ENCODE data around the gene RAD51B. TPM values are rescaled to one million over a fixed set of nuclear protein-coding genes. Genes with fewer than 3 reads are reported as not detected.

Gene RAD51B
- total and polyA plus RNA-seq, 9 of the 15 experiments (the other 6 are each of a cell fraction or from before 2014, with no cell fraction given) = 8.5 to 17.3 (median 11.3) TPM

DNA sequence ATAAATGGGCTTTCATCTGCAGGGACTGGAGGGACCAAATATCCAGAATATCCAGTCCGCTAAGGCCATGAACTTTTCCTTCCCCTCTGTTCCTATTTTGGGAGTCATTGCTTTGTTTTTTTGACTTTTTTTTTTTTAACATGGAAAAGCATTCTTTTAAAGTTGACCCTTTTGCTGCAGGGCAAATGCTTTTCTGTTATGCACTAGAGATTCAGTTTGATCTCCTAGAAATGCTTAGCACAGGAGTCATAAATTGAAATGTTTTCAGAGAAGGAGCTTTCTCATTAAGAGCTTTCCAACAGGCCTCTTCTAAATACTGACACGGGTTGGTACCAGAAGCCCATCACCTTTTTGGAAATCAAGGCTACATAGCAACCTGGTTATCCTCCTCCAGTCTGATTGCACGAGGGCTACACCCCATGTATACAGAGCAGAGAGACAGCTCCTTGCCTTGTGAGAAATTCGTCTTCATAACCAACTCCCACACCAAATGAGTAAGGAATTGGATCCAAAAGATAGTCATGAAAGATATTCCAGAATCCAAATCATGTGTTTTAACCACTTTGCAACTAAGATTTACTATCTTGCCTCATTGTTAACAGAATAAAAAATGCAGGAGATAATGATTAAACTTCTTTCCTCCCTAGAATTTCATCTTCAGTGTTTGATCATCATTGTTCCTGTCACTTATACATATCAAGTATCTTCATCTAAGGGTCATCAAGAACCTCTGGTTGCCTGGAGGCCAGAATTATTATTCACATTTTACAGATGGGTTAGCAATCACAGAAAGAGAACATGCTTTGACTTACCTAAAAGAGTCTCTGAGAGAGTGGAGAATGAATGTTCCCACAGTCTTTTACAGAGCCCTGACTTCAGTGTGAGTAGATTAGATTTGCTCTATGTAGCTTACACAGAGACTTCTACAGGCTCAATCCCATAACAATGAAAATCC, 583.9 kb downstream of the RAD51B start:
- no peak for DNase-seq (ENCODE audit: extremely low read depth in 1 of 4, low spot score in 3 of 4)
- Histone ChIP-seq H3K9me1 (ENCODE audit: control insufficient read depth, insufficient read depth, low read length) (no peaks in the 10 kb centered on the region), H3K27me3 (ENCODE audit: control insufficient read depth in 2 of 2, insufficient read depth in 2 of 2, low read length in 2 of 2) (no peaks in the 10 kb centered on the region), H2AFZ (ENCODE audit: low read depth, low read length) (no peak overlapping the region), H3K9ac (ENCODE audit: insufficient read depth in 1 of 2, low read depth in 2 of 2, low read length in 2 of 2) (no peak overlapping the region), H3K27ac (ENCODE audit: extremely low read depth, low read depth, low read length) (no peak overlapping the region), H3K9me3 (replicated peaks; ENCODE audit: control insufficient read depth, insufficient read depth, low read depth, low read length) (no peaks in the 10 kb centered on the region), H3K4me2 (ENCODE audit: insufficient read depth, low read length) (no peak overlapping the region), H3K4me3 (no peak overlapping the region), H4K20me1 (replicated peaks; ENCODE audit: control insufficient read depth, insufficient read depth, low read length) (no peaks in the 10 kb centered on the region), H3K36me3 (ENCODE audit: control insufficient read depth, insufficient read depth, low read length) (no peaks in the 10 kb centered on the region), H3K4me1 (replicated peaks in 1 of 2; ENCODE audit: control insufficient read depth in 2 of 2, insufficient read depth in 2 of 2, low read length in 2 of 2) (peaks cover 0 to 10% of the 10 kb centered on the region in 2 experiments; a peak in 3 of 5 replicates), H3K79me2 (ENCODE audit: control insufficient read depth, insufficient read depth, low read length) (no peaks in the 10 kb centered on the region)
- BruUV-seq (replicated peaks) = no TSS peak
- WGBS (ENCODE audit: insufficient coverage, low coverage, missing lambda C conversion rate) = 26% methylated on average over 4 of the region's 4 CpGs
- TF ChIP-seq MCM5 (IDR thresholded peaks at IDR 0.05; ENCODE audit: low read depth) = no peak
- FAIRE-seq = no peak
- in situ Hi-C loops (cut with MboI) = no loop called here
- POLR2A ChIA-PET = interaction anchor here (0.8 kb wide), 1 partner anchor 14 kb away, joined by 3 read pairs; no protein-coding TSS in a partner anchor
- CTCF ChIA-PET (ENCODE audit: low intra/inter-chr PET ratio) = no interaction called here
- ATAC-seq = no peak
- intact Hi-C loops (cut with micrococcal nuclease) = loop anchor here (10.0 kb wide), 1 partner anchor 109 kb away; no protein-coding TSS in a partner anchor

DNA sequence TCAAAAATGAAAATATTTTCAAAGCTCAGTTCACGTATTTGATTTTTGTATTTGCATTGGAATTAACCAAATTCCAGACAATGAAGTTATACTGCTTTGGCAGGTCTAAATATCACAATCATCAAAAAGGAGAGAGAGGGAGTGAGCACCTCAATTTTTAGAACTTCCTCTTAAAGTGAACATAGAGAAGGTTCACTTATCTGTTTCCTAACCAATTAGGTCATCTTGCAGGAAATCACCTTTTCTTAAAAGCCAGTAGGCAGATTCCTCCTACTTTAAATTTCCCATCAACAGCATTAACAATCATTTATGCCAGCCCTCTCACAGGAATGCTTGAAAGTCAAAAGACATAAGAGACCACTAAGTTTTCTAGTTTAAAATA, 584.6 kb downstream of the RAD51B start:
- intact Hi-C loops (cut with micrococcal nuclease) = loop anchor here (10.0 kb wide), 1 partner anchor 109 kb away; no protein-coding TSS in a partner anchor
- TF ChIP-seq TCFL5 (CRISPR knock-in tag; conservative IDR thresholded peaks at IDR 0.05) (no peak), ZNF384 (IDR thresholded peaks at IDR 0.05; ENCODE audit: low read depth, low read length) (no peak), ZNF165 (CRISPR knock-in tag; IDR thresholded peaks at IDR 0.05; ENCODE audit: borderline replicate concordance) (no peak), NR3C1 (CRISPR knock-in tag; IDR thresholded peaks at IDR 0.05) (no peak), NR4A1 (CRISPR knock-in tag; IDR thresholded peaks at IDR 0.05) (no peak), NR4A1 (tag; IDR thresholded peaks at IDR 0.05) (no peak), RFX1 (IDR thresholded peaks at IDR 0.05) (no peak), CHD2 (IDR thresholded peaks at IDR 0.05; ENCODE audit: low read depth, low read length) (no peak), STAT5B (CRISPR knock-in tag; IDR thresholded peaks at IDR 0.05) (no peak), POLR2G (IDR thresholded peaks at IDR 0.05; ENCODE audit: low read depth, low read length) (no peak)
- TF ChIP-seq, protein P1, sequence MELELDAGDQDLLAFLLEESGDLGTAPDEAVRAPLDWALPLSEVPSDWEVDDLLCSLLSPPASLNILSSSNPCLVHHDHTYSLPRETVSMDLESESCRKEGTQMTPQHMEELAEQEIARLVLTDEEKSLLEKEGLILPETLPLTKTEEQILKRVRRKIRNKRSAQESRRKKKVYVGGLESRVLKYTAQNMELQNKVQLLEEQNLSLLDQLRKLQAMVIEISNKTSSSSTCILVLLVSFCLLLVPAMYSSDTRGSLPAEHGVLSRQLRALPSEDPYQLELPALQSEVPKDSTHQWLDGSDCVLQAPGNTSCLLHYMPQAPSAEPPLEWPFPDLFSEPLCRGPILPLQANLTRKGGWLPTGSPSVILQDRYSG (tag; conservative IDR thresholded peaks at IDR 0.05; ENCODE audit: low read depth) = no peak
- TF ChIP-seq, protein P2, sequence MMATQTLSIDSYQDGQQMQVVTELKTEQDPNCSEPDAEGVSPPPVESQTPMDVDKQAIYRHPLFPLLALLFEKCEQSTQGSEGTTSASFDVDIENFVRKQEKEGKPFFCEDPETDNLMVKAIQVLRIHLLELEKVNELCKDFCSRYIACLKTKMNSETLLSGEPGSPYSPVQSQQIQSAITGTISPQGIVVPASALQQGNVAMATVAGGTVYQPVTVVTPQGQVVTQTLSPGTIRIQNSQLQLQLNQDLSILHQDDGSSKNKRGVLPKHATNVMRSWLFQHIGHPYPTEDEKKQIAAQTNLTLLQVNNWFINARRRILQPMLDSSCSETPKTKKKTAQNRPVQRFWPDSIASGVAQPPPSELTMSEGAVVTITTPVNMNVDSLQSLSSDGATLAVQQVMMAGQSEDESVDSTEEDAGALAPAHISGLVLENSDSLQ (IDR thresholded peaks at IDR 0.05) = no peak

More for the DNA sequence above, 584.6 kb downstream of the RAD51B start:
- Histone ChIP-seq H2AFZ (ENCODE audit: low read depth, low read length) (no peak overlapping the region), H3K36me3 (ENCODE audit: control insufficient read depth, insufficient read depth, low read length) (no peaks in the 10 kb centered on the region), H3K27ac (ENCODE audit: extremely low read depth, low read depth, low read length) (no peak overlapping the region), H3K9ac (ENCODE audit: insufficient read depth in 1 of 2, low read depth in 2 of 2, low read length in 2 of 2) (no peak overlapping the region), H4K20me1 (replicated peaks; ENCODE audit: control insufficient read depth, insufficient read depth, low read length) (no peaks in the 10 kb centered on the region), H3K4me2 (ENCODE audit: insufficient read depth, low read length) (no peak overlapping the region), H3K9me1 (ENCODE audit: control insufficient read depth, insufficient read depth, low read length) (no peaks in the 10 kb centered on the region), H3K9me3 (replicated peaks; ENCODE audit: control insufficient read depth, insufficient read depth, low read depth, low read length) (no peaks in the 10 kb centered on the region), H3K27me3 (ENCODE audit: control insufficient read depth in 2 of 2, insufficient read depth in 2 of 2, low read length in 2 of 2) (no peaks in the 10 kb centered on the region), H3K79me2 (ENCODE audit: control insufficient read depth, insufficient read depth, low read length) (no peaks in the 10 kb centered on the region), H3K4me1 (replicated peaks in 1 of 2; ENCODE audit: control insufficient read depth in 2 of 2, insufficient read depth in 2 of 2, low read length in 2 of 2) (peaks cover 0 to 10% of the 10 kb centered on the region in 2 experiments; a peak in 3 of 5 replicates), H3K4me3 (no peak overlapping the region)
- ChIA-PET CTCF (ENCODE audit: low intra/inter-chr PET ratio) (no interaction called here), POLR2A (interaction anchor here (0.9 kb wide), 1 partner anchor 13 kb away, joined by 4 read pairs; no protein-coding TSS in a partner anchor)
- WGBS (ENCODE audit: insufficient coverage, low coverage, missing lambda C conversion rate) = 56% methylated on average over 1 of the region's 1 CpG
- in situ Hi-C loops (cut with MboI) = no loop called here
- DNase-seq (ENCODE audit: extremely low read depth in 1 of 4, low spot score in 3 of 4) = no peak
- ATAC-seq = no peak
- BruUV-seq (replicated peaks) = no TSS peak
- FAIRE-seq = no peak

Data from K562 (cell line).